Caco-2 (cell line): ENCODE data around the gene OGDH. TPM values are rescaled to one million over a fixed set of nuclear protein-coding genes. Genes with fewer than 3 reads are reported as not detected.

Source experiments
- BruUV-seq: library from RNA; stranded (reverse); fragments of 400-500 nt; replicated peaks from 2 replicates; lab custom pipeline; 2021; lab: Mats Ljungman, UMichigan
- CTCF ChIA-PET: fragments of 300-600 bp; sonication (Branson Sonifier 250); formaldehyde crosslinking; loops from one replicate; lab custom pipeline; 2022; ENCODE audit warnings: antibody characterized with exemption; lab: Charles Lee
- POLR2A ChIA-PET: fragments of 300-600 bp; sonication (Branson Sonifier 250); formaldehyde crosslinking; loops from one replicate; lab custom pipeline; 2022; ENCODE audit warnings: antibody characterized with exemption; lab: Charles Lee
- DNase-seq, 2 experiments: peaks; one replicate each; pipeline versions ENCODE4 v3.0.0 to v3.0.0-alpha.2; 2020 to 2022
- H3K27me3 ChIP-seq: replicated peaks from 2 replicates; pipeline ENCODE4 v1.6.0; 2011; ENCODE audit warnings: low read length; ENCODE audit not compliant: control insufficient read depth, insufficient read depth
- H3K36me3 ChIP-seq: 2 replicates; pipeline ENCODE4 v1.5.1; 2011; ENCODE audit warnings: low read length; ENCODE audit not compliant: control insufficient read depth, insufficient read depth
- H3K4me1 ChIP-seq: fragments of 250-450 bp; sonication (Bioruptor Pico); 2 replicates; pipeline ENCODE4 v1.5.1; 2020; ENCODE audit warnings: mild to moderate bottlenecking
- H3K4me3 ChIP-seq: 2 replicates; pipeline ENCODE4 v1.5.1; 2011; ENCODE audit warnings: low read depth, mild to moderate bottlenecking, control low read depth, low read length
- H3K9me3 ChIP-seq: fragments of 250-450 bp; sonication (Bioruptor Pico); 2 replicates; pipeline ENCODE4 v1.5.1; 2020; ENCODE audit warnings: mild to moderate bottlenecking, moderate library complexity
- H3K27ac Mint-ChIP-seq: one replicate; pipeline ENCODE4 v1.8.0; 2022; ENCODE audit warnings: mixed read lengths; ENCODE audit not compliant: unreplicated experiment
- H3K27me3 Mint-ChIP-seq: one replicate; pipeline ENCODE4 v1.8.0; 2022; ENCODE audit warnings: mixed read lengths; ENCODE audit not compliant: insufficient read depth, unreplicated experiment
- H3K36me3 Mint-ChIP-seq: one replicate; pipeline ENCODE4 v1.8.0; 2022; ENCODE audit warnings: mild to moderate bottlenecking, mixed read lengths; ENCODE audit not compliant: insufficient read depth, unreplicated experiment
- H3K4me1 Mint-ChIP-seq: one replicate; pipeline ENCODE4 v1.8.0; 2022; ENCODE audit warnings: low read depth, mixed read lengths; ENCODE audit not compliant: unreplicated experiment
- H3K4me3 Mint-ChIP-seq: one replicate; pipeline ENCODE4 v1.8.0; 2022; ENCODE audit warnings: mild to moderate bottlenecking, moderate library complexity, mixed read lengths; ENCODE audit not compliant: unreplicated experiment
- H3K9me3 Mint-ChIP-seq: one replicate; pipeline ENCODE4 v1.8.0; 2022; ENCODE audit warnings: mixed read lengths; ENCODE audit not compliant: unreplicated experiment
- CTCF ChIP-seq, 2 experiments: fragments of 200-600 bp in 1 of 2; IDR thresholded peaks; 1 replicate in 1 of 2; 2 replicates in 1 of 2; pipeline versions ENCODE4 v1.5.1 to v1.8.0; 2011 to 2022; ENCODE audit warnings: antibody characterized with exemption in 1 of 2, control low read depth in 1 of 2, inconsistent platforms in 1 of 2, low read depth in 1 of 2, low read length in 1 of 2, mild to moderate bottlenecking in 1 of 2, moderate library complexity in 1 of 2; ENCODE audit not compliant: insufficient read depth in 1 of 2, severe bottlenecking in 1 of 2, unreplicated experiment in 1 of 2
- intact Hi-C: fragments of 100-400 bp; cut with micrococcal nuclease; formaldehyde crosslinking; loops from one replicate; pipeline ENCODE4 v1.10.0; 2022; ENCODE audit not compliant: unreplicated experiment
- total RNA-seq: library from RNA; stranded (reverse); gene quantifications from 2 replicates; pipeline ENCODE4 v1.2.3, GENCODE V29; 2022

Gene OGDH
- total RNA-seq, 1 experiment from 2014 or later = 62.1 TPM

GRCh38 chr7:44666566-44666965, 60.1 kb downstream of the OGDH start:
- intact Hi-C loops = no loop called here
- no TSS peak for BruUV-seq
- Histone ChIP-seq H3K9me3 (peaks cover 5% of the 10 kb centered on the region; the same call in 1 of the 2 replicates), H3K27me3 (no peaks in the 10 kb centered on the region), H3K4me3 (no peak overlapping the region), H3K36me3 (peaks cover 1% of the 10 kb centered on the region; the same call in 1 of the 2 replicates), H3K4me1 (no peaks in the 10 kb centered on the region)
- DNase-seq = no peak
- no peak for TF ChIP-seq CTCF (IDR thresholded peaks at IDR 0.05; ENCODE audit: insufficient read depth in 1 of 2, low read depth in 1 of 2, low read length in 1 of 2, severe bottlenecking in 1 of 2, unreplicated experiment in 1 of 2)
- H3K9me3 Mint-ChIP-seq = no peaks in the 10 kb centered on the region
- no peaks in the 10 kb centered on the region for H3K27me3 Mint-ChIP-seq
- POLR2A ChIA-PET = no interaction called here
- no peaks in the 10 kb centered on the region for H3K4me1 Mint-ChIP-seq
- peaks cover 51% of the 10 kb centered on the region for H3K36me3 Mint-ChIP-seq
- H3K27ac Mint-ChIP-seq = no peak overlapping the region
- no peak overlapping the region for H3K4me3 Mint-ChIP-seq
- CTCF ChIA-PET = no interaction called here

DNA sequence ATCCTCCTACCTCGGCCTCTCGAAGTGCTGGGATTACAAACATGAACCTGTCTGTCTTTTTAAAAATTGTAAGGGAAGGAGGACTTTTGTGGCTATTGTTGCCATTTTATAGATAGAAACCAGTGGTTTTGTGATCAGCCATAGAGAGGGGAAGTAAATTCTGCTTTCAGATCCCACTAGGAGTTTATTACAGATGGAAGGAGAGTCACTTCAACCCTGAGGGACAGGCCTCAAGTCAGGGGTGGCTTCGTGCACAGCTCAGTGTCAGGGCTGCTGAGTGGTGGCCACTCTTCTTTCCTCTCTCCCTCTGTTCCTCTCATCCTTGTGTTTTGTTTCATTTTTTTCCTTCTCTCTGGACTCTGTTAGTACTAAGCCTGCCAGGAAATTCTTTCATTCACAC, 60.8 kb downstream of the OGDH start:
- Histone ChIP-seq H3K36me3 (peaks cover 1% of the 10 kb centered on the region; the same call in 1 of the 2 replicates), H3K27me3 (no peaks in the 10 kb centered on the region), H3K4me1 (no peaks in the 10 kb centered on the region), H3K4me3 (no peak overlapping the region), H3K9me3 (no peaks in the 10 kb centered on the region)
- no TSS peak for BruUV-seq
- TF ChIP-seq CTCF (IDR thresholded peaks at IDR 0.05; ENCODE audit: insufficient read depth in 1 of 2, low read depth in 1 of 2, low read length in 1 of 2, severe bottlenecking in 1 of 2, unreplicated experiment in 1 of 2) = no peak
- ChIA-PET CTCF (no interaction called here), POLR2A (no interaction called here)
- no peak overlapping the region for H3K4me3 Mint-ChIP-seq
- DNase-seq = no peak
- peaks cover 55% of the 10 kb centered on the region for H3K36me3 Mint-ChIP-seq
- intact Hi-C loops = no loop called here
- no peaks in the 10 kb centered on the region for H3K27me3 Mint-ChIP-seq
- H3K9me3 Mint-ChIP-seq = no peaks in the 10 kb centered on the region
- no peaks in the 10 kb centered on the region for H3K4me1 Mint-ChIP-seq
- H3K27ac Mint-ChIP-seq = no peak overlapping the region

GRCh38 chr7:44671069-44671468, 64.6 kb downstream of the OGDH start:
- no peak for TF ChIP-seq CTCF (IDR thresholded peaks at IDR 0.05; ENCODE audit: insufficient read depth in 1 of 2, low read depth in 1 of 2, low read length in 1 of 2, severe bottlenecking in 1 of 2, unreplicated experiment in 1 of 2)
- Mint-ChIP-seq H3K36me3 (peaks cover 38% of the 10 kb centered on the region), H3K27me3 (no peaks in the 10 kb centered on the region), H3K4me3 (no peak overlapping the region), H3K4me1 (no peaks in the 10 kb centered on the region), H3K9me3 (no peaks in the 10 kb centered on the region), H3K27ac (no peak overlapping the region)
- H3K9me3 ChIP-seq = no peaks in the 10 kb centered on the region
- H3K4me3 ChIP-seq = no peak overlapping the region
- no peaks in the 10 kb centered on the region for H3K4me1 ChIP-seq
- intact Hi-C loops = no loop called here
- H3K36me3 ChIP-seq = peaks cover 8% of the 10 kb centered on the region
- no peaks in the 10 kb centered on the region for H3K27me3 ChIP-seq
- ChIA-PET POLR2A (no interaction called here), CTCF (no interaction called here)
- BruUV-seq = no TSS peak
- DNase-seq = no peak
